Brain pericyte (primary cell): ENCODE results near the gene MYRFL.
"Not testable (repeated sequence)": the region's sequence is repeated elsewhere in the genome, so short reads cannot be mapped to it uniquely, and the experiment has no call there.

ENCODE experiments used
- DNase-seq: peaks from one replicate; pipeline ENCODE4 v3.0.0-alpha.2; 2012; ENCODE audit warnings: low read depth, low spot score

Gene MYRFL

DNA sequence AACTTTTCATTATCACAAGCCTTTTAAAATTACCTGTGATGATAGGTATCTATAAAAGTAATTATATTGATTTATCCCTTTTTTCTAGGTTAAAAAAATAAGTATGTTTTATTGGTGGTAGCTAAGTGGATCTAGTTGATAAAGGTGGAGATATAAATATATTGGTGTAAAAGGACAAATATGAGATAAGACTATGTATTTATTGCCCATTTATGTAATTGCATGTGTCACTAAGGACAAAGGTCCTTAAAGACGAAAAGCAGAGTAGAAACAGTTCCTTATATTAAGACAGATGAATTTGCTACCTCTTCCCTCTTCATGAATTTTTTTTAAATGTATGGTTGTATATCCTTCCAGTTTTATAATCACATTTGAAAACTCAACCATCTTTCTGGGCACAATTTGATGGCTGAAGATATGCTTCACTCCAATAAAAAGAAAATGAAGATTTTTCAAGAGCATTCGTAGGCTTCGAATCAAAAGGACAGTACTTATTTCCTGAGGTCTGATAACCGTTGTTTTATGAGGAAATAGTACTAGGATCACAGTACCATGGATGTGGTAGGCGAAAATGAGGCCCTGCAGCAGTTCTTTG is at the start of gene MYRFL:
Gene MYRFL, plus strand, starts transcription at position 262 of the 595 bp plus-strand sequence. Its CDS starts 291 bp downstream, at position 553.
- DNase-seq: no peak

DNA sequence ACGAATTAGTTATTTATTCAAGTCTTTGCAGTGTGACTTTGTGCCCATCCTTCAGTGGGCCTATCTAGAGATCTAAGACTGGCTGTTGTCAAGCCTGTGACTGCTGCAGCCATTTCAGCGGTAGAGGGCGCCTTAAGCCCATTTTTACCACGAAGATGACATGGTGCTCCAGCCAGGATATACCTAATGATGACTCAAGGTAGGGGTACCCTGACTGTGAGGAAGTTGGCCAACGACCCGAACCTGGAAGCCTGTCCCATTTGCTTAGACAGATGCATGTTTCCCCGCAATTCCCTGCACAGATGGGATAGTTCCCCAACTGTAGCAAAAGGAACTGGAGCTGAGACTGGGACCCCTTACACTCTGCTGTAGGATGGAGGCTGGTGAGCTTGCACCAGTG is 45.1 kb upstream of the MYRFL start:
- DNase-seq: peak; percentile 5

DNA sequence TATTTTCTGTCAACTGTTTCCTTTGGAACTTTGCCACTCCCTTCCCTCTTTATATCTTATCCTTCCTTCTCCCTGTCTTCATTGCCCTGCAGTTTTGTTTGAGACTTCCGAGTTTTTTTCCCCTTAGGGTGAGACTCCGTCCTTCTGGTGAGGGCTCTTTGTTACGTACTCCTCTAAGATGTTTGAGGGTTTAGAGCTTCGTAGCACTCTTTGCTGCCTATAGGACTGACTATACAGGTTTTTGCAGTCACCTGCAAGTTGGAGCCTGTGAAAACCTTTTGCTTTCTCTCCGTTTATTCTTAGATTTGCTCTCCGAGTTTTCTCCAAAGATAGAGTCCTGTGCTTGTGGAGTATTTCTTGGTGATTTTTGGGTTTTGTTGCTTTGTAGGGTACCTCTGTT is 41.7 kb upstream of the MYRFL start:
- DNase-seq: no peak

DNA sequence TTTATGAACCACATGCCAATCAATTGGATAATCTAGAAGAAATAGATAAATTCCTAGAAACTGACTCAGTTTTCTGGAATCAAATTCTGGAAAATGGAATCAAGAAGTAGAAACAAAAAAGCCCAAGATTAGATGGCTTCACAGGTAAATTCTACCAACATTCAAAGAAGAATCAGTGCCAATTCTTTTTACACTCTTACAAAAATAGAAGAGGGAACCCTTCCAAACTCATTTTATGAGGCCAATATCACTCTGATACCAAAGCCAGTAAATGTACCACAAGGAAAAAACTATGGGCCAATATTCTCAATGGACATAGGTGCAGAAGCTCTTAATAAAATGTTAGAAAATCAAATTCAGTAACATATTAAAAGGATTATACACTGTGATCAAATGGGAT is 35.7 kb upstream of the MYRFL start:
- no peak for DNase-seq

DNA sequence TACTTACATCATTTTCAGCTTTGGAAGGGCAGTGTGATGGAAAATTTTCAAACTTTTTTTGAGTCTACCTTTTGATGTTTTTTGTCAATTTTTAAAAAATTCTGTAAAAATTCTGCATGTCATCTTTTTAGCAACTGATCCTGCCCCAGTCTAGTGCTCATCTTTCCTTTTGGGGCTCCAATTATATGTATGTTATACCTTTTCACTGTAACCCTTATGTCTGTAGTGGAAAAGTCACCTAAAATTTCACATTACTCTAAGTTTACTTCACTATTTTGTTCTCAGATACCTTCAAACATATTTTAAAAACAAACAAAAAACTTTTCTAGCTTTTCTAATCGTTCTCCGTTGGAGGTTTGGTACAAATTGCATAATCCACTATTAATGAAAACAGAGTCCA is 32.5 kb upstream of the MYRFL start:
- DNase-seq: no peak

DNA sequence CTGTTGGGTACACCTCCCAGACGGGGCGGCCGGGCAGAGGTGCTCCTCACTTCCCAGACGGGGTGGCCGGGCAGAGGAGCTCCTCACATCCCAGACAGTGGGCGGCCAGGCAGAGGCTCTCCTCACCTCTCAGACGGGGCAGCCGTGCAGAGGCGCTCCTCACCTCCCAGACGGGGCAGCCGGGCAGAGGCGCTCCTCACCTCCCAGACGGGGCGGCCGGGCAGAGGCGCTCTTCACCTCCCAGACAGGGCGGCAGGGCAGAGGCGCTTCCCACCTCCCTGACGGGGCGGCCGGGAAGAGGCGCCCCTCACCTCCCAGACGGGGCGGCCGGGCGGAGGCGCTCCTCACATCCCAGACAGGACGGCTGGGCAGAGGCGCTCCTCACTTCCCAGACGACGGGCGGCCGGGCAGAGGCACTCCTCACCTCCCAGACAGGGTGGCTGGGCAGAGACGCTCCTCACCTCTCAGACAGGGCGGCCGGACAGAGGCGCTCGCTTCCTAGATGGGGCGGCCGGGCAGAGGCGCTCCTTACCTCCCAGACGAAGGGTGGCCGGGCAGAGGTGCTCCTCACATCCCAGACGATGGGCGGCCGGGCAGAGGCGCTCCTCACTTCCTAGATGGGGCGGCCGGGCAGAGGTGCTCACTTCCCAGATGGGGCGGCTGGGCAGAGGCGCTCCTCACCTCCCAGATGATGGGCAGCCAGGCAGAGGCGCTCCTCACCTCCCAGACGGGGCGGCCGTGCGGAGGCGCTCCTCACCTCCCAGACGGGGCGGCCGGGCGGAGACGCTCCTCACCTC is 17.7 kb upstream of the MYRFL start:
- DNase-seq: not testable (repeated sequence)

DNA sequence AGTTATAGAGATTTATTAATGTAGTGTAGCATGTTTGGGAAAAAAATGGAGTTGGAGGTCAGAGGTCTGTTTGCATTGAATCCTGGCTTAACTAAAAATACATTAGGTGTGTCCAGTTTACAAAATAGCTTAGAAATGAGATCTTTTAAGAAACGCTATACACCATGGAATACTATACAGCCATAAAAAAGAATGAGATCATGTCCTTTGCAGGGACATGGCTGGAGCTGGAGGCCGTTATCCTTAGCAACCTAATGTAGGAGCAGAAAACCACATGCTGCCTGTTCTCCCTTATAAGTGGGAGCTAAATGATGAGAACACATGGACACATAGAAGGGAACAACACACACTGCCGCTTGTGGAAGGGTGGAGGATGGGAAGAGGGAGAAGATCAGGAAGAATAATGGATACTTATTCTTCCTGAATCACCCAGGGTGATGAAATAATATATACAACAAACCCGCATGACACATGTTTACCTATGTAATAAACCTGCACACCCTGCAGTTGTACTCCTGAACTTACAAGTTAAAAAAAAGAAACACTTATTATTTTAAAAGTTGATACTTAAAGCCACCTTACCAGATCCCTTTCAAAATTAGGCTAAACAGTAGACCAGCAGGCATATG is 14.0 kb upstream of the MYRFL start:
- no peak for DNase-seq

DNA sequence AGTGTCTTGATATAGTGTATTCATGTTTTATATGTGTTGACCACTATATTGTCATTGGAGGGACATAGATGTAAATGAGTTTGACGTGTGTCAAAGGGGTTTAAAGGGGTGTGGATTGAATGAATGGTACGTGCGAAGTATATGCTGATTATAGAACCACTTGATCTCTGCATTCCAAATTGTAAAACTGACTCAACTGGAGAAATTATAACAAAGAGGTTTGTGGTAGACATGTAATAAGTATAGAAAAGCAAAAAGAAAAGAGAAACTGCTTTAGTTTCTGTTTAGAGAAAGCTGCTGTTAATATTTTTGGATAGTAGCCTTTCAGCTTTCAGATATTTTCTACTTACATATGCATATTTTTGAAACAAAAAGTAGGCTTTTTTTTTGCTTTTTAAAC is 8.9 kb upstream of the MYRFL start:
- DNase-seq: no peak

DNA sequence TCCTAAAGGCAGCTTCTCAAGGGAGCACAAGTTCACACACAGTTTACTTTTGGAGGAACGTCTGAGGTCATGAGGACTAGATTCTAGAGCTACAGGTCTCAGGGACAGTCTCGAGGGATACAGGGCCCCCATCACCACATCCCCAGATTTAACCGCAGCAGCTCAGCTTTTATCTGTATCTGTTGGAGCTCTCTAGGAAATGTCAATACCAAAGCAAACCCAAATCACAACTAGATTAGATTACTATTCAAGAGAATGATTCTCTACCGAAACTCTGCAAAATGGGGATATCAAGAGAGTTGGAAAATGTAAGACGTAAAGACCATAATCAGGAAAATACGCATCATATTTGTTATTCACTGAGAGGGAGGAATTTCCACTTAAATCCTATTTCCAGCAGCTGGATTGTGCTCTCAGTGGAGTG is 4.0 kb upstream of the MYRFL start:
- no peak for DNase-seq

DNA sequence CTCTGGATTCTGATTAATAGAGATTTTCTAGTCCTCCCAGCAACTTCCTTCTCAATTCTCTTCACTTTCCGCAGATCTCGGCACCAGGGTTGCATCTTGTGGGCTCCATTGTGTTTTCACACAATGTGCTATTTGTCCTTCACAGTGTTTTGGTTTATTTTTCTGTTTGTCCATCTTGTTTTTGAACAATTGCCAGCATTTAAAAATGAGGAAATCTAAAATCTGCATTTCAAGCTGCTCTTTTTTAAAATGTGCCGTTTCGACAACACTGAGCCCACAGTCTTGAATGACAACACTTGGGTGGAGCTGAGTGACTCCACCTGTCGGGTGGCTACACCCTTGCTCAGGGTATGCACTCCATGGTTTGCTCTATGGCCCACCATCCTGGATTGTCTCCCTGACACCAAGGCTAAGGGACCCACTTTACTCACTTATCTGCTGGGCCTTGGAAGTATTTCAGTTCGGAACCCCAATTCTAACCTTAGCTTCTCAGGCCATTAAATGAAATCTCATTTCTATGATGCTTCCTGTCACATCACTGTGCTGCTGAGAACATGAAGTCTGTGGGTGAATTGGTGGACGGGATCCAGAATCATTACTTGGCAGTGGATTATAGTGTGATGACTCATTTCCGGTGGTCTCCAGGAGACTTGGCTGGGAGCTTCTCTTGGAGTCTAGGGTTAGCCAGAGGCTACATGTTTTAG is 3.4 kb upstream of the MYRFL start:
- DNase-seq: peak; percentile 76

DNA sequence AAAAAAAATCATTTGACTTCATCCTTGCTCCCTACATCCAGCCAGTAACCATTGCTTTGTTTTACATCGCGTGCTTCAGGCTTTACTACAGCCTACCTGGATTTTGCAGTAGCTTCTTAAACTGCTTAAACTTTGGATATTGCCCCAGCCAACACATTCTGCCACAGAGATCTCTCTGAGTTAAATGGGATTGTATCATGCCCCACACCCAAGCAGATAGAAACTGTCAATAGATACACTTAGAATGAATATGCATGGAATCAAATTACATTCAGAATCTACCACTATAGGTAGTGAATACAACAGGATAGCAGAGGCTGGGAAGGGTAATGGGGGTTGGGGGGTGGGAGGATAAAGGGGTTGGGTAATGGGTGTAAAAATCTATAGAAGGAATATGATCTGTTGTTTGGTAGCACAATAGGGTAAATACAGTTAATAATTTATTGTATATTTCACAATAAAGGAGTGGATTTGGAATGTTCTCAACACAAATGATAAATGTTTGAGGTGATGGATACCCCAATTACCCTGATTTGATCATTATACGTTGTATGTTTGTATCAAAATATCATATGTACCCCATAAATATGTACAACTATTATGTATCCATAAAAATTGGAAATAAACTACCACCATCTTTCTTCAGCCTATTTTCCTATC is 2.7 kb upstream of the MYRFL start:
- DNase-seq: no peak

DNA sequence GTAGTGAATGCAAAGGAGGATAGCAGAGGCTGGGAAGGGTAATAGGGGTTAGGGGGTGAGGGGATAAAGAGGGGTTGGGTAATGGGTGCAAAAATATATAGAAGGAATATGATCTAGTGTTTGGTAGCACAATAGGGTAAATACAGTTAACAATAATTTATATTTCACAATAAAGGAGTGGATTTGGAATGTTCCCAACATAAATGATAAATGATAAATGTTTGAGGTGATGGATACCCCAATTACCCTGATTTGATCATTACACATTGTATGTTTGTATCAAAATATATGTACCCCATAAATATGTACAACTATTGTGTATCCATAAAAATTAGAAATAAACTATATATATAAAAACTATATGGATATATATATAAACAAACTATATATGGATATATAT is 999 bp upstream of the MYRFL start:
- DNase-seq: no peak

DNA sequence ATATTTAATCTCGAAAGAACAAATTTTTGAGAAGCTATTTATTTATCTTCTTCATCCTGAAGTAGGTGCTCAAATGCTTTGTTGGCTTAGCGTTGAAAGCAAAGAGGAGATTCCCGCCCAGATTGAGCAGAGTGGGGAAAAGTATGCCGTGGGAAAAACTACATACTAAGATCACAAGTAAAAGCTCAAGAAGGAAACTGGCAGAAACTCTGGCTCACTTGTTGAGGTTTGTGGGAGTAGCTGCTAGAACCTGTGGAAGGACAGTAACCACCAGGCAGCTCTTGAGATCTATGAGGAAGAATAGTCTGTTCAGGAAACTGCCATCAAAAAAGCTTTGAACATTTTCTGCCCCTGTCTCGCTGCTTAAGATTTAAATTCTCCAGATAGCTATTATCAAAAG is 3.9 kb downstream of the MYRFL start:
- DNase-seq: no peak

DNA sequence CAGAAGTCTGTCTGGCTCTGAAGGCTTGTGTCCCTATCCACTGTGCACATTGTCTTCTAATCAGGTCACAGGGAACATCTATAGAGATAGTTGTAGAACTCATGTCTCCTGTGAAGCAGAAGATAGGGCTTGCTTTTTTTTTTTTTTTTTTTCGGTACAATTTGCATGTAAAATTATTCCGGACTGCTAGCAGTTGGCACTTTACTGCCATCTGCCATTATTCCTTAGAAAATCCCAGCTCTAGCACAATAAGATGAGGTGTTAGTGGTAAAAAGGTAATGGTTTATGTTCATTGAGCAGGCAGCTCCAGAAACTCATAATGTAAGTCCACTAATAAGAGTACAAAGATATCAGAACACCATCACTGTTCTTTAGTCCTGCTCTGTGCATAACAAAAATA is 8.7 kb downstream of the MYRFL start:
- no peak for DNase-seq

DNA sequence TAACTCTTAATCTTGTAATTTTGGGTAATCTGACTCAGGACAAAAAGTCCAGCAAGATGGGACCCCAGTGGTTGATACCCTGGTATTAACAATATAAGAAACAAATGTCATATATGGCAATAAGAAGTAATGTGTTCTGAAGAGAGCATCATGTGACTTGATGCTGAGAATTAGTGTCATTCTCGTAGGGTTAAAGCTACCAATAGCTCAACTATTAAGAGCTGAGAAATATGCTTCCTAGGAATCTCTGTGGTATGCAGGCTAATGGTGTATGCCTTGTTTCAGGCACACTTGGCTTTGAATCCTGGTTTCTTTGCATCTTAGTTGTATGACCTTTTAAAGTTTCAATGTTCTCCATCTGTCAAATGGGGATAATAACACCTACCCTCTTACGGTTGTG is 9.1 kb downstream of the MYRFL start:
- no peak for DNase-seq

DNA sequence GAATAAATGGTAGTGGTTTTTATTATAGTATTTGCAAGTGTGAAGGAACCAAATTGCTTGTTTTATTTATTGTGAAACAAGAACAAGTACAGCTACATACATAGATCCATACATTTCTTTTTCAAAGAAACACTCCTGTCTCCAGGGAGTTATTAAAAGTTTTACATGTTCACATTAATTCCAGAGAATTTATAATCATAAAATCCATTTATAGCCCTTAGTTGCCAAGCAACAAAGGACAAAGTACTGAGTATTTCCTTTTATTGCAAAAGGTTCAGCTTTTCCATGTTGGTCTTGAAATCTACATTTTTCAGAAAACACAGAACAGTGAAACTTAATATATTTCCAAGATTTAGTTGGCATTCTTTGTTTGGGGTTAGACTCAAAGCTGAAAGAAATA is 9.5 kb downstream of the MYRFL start:
- DNase-seq: no peak

DNA sequence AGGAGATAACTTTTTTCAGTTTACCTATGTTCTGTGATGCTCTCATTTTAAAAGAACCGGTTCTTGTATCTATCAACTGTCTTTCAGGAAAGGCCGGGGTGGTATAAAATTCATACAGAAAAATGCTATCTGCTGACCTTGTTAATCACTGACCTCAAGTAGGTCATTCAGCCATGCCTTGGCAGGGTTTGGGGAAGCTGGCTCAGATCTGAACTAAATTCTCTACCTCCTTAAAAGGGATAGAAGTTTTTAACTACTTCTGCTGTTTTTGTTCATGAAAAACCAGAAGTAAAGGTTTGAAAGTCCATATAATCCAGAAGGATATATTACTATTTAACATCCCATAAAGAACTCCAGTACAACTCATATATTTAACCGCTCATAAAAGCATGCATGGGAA is 10.1 kb downstream of the MYRFL start:
- no peak for DNase-seq

DNA sequence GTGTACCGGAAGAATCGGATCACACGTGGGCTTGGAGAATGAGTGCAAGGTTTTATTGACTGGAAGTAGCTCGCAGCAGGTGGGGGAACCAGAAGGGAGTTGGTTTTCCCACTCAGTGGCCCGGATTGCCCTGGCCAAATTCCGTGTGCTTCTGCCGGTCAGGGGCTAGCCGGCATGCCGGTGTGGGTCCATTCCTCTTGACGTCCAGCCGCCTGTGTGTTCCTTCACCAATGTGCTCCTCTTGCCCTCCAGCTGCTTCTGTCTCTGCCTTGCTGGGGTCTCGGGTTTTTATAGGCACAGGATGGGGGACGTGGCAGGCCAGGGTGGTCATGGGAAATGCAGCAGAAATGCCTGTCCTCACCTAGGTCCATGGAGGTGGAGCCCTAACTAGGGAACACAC is 11.0 kb downstream of the MYRFL start:
- DNase-seq: no peak

DNA sequence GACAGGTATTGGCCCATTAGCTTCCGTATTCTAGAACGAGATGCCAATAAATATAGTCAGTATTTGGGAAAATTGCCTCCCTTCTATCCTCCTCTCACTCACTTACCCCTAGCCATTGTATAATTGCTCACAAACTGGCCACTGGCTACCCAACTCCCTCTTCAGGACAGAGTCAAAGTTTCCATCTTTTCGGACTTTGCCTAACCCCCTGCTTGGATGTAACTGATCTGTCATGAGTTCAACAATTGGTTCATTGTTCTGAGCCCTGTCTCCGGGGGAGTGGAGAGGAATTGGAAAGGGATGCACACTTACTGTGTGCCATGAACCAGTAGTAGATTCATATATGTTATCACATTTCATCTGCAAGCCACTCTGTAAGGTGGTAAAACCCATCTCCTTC is 12.2 kb downstream of the MYRFL start:
- no peak for DNase-seq

DNA sequence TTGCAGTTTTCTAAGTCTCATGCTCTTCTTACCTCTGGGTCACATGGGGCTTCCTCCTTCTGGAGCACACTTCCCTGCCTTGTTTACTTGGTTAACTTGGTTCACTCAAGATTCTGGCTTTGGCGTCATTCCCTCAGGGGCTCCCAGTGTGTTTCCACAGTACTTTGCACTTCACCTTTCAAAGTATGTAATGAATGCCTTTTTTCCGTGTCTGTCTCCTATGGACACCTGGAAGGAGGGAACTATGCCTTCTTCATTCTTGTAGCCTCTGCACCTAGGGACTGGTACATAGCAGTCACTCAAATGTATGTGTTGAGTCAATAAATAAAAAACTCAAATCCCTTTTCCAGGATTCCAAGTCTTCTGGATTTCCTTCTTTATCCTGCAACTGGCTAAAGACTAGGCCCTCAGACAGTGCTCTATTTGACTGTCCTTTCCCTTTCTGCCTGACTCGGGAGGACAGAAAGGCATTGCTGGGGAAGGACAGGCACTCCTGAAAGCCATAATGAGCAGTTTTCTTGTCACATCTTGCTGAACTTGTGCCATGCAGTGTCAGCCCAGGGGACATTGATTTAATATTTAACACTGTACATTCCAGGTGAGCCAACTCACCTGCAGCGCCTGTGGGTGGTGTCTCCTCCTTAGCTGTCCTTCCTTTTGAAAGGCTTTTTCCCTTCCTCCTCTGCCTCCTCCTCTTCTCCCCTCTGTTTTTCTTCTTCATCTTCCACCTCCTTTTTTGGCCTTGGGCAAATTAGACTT is 12.8 kb downstream of the MYRFL start:
- no peak for DNase-seq

DNA sequence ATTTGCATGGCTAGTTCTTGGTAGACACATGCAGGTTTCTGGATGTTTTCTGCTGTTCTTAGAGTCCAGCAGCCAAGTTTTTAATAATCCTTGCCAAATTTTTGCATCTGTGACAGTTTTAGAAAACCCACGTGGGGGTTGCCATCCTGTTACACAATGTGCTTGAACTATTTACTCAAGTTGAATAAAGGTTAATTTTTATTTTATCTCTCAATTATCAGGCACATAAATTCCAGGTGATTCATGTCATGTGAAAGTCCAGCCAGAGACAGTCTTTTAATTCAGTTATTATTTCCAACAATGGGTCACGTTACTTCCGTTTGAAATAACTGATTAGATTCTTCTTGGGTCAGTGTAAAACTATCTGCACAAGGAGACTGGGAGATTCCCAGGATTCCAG is 15.7 kb downstream of the MYRFL start:
- DNase-seq: no peak
